GM18951 (cell line): ENCODE measurements around the gene ZNF776.

Experiments
- POLR2A ChIP-seq: IDR thresholded peaks from 4 replicates; pipeline ENCODE4 v1.6.1; 2011; ENCODE audit warnings: mild to moderate bottlenecking; ENCODE audit not compliant: insufficient read length, insufficient read depth; ENCODE audit errors: extremely low read depth
- in situ Hi-C: fragments of 300-500 bp; cut with MboI; formaldehyde crosslinking; loops from one replicate; pipeline ENCODE4 v1.12.0; 2022; ENCODE audit warnings: low sequenced_read_pairs, mixed read lengths, inconsistent platforms; ENCODE audit not compliant: unreplicated experiment

ZNF776 gene

GRCh38 chr19:57800696-57801095 lies 54.1 kb downstream of the ZNF776 start:
- in situ Hi-C loops, result no loop called here
- TF ChIP-seq POLR2A, result no peak

GRCh38 chr19:57802269-57802668 lies 55.7 kb downstream of the ZNF776 start:
- TF ChIP-seq POLR2A, result no peak
- in situ Hi-C loops, result no loop called here

GRCh38 chr19:57803265-57803593 lies 56.6 kb downstream of the ZNF776 start:
- TF ChIP-seq POLR2A, result no peak
- in situ Hi-C loops, result no loop called here

DNA sequence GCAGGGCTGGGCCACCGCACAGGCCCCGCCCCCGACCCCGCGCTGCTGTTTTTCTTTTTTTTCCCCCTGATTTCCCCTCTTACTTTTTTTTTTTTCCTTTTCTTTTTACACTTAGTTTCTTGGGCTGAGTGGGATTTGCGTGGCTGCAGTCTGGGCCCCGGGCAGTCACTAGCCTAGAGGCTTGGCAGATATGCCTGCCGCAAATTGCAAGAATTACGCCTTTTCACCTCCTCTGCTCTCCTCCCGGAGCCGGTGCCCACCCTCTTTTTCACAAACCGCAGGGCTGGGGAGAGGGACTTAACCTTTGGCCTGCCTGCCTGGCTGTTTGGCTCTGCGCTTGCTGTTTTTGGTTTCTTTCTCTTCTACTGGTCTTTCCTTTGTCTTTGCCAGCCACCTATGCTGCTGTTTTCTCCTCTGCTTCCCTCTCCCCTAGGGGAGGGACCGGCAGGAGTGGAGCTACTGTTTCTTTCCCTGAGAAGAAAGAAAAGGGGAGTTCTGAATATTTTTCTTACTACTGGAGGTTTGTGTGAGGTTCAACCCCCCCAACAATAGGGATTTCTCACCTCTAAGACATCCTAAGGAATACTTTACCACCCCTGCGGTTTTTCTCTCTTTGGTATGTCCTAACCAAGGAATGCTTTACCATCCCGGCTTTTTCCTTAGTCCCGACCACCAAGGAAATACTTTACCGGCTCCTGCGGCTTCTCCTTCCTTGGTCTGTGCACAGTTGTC lies 57.1 kb downstream of the ZNF776 start:
- TF ChIP-seq POLR2A, result no peak
- in situ Hi-C loops, result no loop called here

DNA sequence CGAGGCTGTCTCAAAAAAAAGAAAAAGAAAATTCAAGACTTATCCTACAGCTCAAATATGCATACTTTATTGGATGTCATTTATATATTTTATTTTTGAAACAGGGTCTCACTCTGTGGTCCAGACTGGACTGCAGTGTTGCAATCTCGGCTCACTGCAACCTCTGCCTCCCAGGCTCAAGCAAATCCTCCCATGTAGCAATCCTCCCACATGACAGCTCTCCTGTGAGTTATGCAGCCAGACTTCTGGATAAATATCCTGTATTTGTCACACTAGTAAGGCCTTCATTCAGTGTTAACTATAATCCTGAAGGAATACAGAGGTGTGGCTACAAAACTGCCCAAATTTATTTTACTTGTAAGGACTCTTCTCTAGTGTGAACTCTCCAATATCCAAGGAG lies 60.9 kb downstream of the ZNF776 start:
- in situ Hi-C loops, result no loop called here
- no peak for TF ChIP-seq POLR2A
